ENCODE measurements around the gene ASTN1.

ASTN1 gene

GRCh38 chr1:176854121-176854520, 310.4 kb downstream of the ASTN1 start:
- no peak for DNase-seq (ENCODE audit: low spot score)
- TF ChIP-seq CTCF (conservative IDR thresholded peaks at IDR 0.05; ENCODE audit: low read depth): no peak
- CTCF ChIA-PET: no interaction called here
- no peak overlapping the region for H3K27ac ChIP-seq
- POLR2A ChIA-PET (ENCODE audit: low non-redundant PET): no interaction called here

GRCh38 chr1:176853503-176853902, 311.0 kb downstream of the ASTN1 start:
- ChIA-PET POLR2A (ENCODE audit: low non-redundant PET) (no interaction called here), CTCF (no interaction called here)
- TF ChIP-seq CTCF (conservative IDR thresholded peaks at IDR 0.05; ENCODE audit: low read depth): no peak
- H3K27ac ChIP-seq: no peak overlapping the region
- no peak for DNase-seq (ENCODE audit: low spot score)

GRCh38 chr1:176852124-176852523, 312.4 kb downstream of the ASTN1 start:
- POLR2A ChIA-PET (ENCODE audit: low non-redundant PET): no interaction called here
- no peak for TF ChIP-seq CTCF (conservative IDR thresholded peaks at IDR 0.05; ENCODE audit: low read depth)
- DNase-seq (ENCODE audit: low spot score): no peak
- H3K27ac ChIP-seq: no peak overlapping the region
- CTCF ChIA-PET: no interaction called here

GRCh38 chr1:176850871-176851270, 313.6 kb downstream of the ASTN1 start:
- no peak overlapping the region for H3K27ac ChIP-seq
- no peak for DNase-seq (ENCODE audit: low spot score)
- POLR2A ChIA-PET (ENCODE audit: low non-redundant PET): no interaction called here
- CTCF ChIA-PET: no interaction called here
- TF ChIP-seq CTCF (conservative IDR thresholded peaks at IDR 0.05; ENCODE audit: low read depth): no peak

GRCh38 chr1:176849281-176849680, 315.2 kb downstream of the ASTN1 start:
- no peak overlapping the region for H3K27ac ChIP-seq
- ChIA-PET CTCF (no interaction called here), POLR2A (ENCODE audit: low non-redundant PET) (no interaction called here)
- no peak for DNase-seq (ENCODE audit: low spot score)
- TF ChIP-seq CTCF (conservative IDR thresholded peaks at IDR 0.05; ENCODE audit: low read depth): no peak

- no peak overlapping the region for H3K27ac ChIP-seq
- no peak for TF ChIP-seq CTCF (conservative IDR thresholded peaks at IDR 0.05; ENCODE audit: low read depth)
- CTCF ChIA-PET: no interaction called here
- POLR2A ChIA-PET (ENCODE audit: low non-redundant PET): no interaction called here
- no peak for DNase-seq (ENCODE audit: low spot score)
Observed at GRCh38 chr1:176847052-176847451, 317.5 kb downstream of the ASTN1 start.

All from RWPE1 (cell line).